NB4 (cell line): ENCODE results near the gene PSAT1.

Source experiments
- DNase-seq: peaks from one replicate; pipeline ENCODE4 v3.0.0; 2010; ENCODE audit warnings: low read depth
- H3K4me3 ChIP-seq: one replicate; pipeline ENCODE4 v1.5.1; 2011; ENCODE audit warnings: mild to moderate bottlenecking, low read depth, low read length, moderate library complexity
- CTCF ChIP-seq: IDR thresholded peaks from one replicate; pipeline ENCODE4 v1.5.1; 2012; ENCODE audit warnings: low read depth, low read length
- MAX ChIP-seq: IDR thresholded peaks from 2 replicates; pipeline ENCODE4 v1.6.1; 2011; ENCODE audit warnings: low read depth, low read length
- MYC ChIP-seq: IDR thresholded peaks from 2 replicates; pipeline ENCODE4 v1.6.1; 2011; ENCODE audit warnings: low read depth, low read length
- POLR2A ChIP-seq: IDR thresholded peaks from 2 replicates; pipeline ENCODE4 v1.6.1; 2011; ENCODE audit warnings: mild to moderate bottlenecking; ENCODE audit not compliant: insufficient read length; ENCODE audit errors: extremely low read depth

The PSAT1 gene

GRCh38 chr9:78348848-78349247 lies 51.9 kb downstream of the PSAT1 start:
- TF ChIP-seq CTCF, result no peak
- no peak for TF ChIP-seq MYC
- TF ChIP-seq POLR2A, result no peak
- TF ChIP-seq MAX, result no peak
- no peak for DNase-seq
- no peak overlapping the region for H3K4me3 ChIP-seq

GRCh38 chr9:78351816-78352215 lies 54.9 kb downstream of the PSAT1 start:
- peak; percentile 18 for DNase-seq
- TF ChIP-seq POLR2A, result no peak
- no peak for TF ChIP-seq MYC
- TF ChIP-seq MAX, result no peak
- no peak for TF ChIP-seq CTCF
- H3K4me3 ChIP-seq, result no peak overlapping the region

GRCh38 chr9:78354324-78354973 lies 57.5 kb downstream of the PSAT1 start:
- no peak for TF ChIP-seq POLR2A
- no peak for TF ChIP-seq MYC
- no peak for TF ChIP-seq CTCF
- TF ChIP-seq MAX, result no peak
- no peak overlapping the region for H3K4me3 ChIP-seq
- DNase-seq, result no peak

- no peak for TF ChIP-seq POLR2A
- no peak for TF ChIP-seq MAX
- no peak for TF ChIP-seq MYC
- TF ChIP-seq CTCF, result no peak
- no peak for DNase-seq
- H3K4me3 ChIP-seq, result no peak overlapping the region
These were observed 58.1 kb downstream of the PSAT1 start for GRCh38 chr9:78354989-78355388.

- no peak overlapping the region for H3K4me3 ChIP-seq
- TF ChIP-seq POLR2A (no peak), CTCF (no peak), MAX (no peak), MYC (no peak)
These were observed 59.7 kb downstream of the PSAT1 start for GRCh38 chr9:78356634-78357033.

More at GRCh38 chr9:78356634-78357033, 59.7 kb downstream of the PSAT1 start:
- DNase-seq, result no peak
